GM23338 (cell line): ENCODE results near the gene MKX. TPM values are rescaled to one million over a fixed set of nuclear protein-coding genes. Genes with fewer than 3 reads are reported as not detected.

ENCODE experiments used
- ATAC-seq: fragments of 200-7000 bp; cut with Tn5 transposase; 3 replicates; pipeline ENCODE4 v1.9.1; 2020
- DNase-seq: peaks from one replicate; pipeline ENCODE4 v3.0.0-alpha.2; 2015; ENCODE audit warnings: low spot score
- H2AFZ ChIP-seq: fragments of 200-600 bp; sonication (generic); 2 replicates; pipeline ENCODE4 v1.8.0; 2016; ENCODE audit warnings: antibody characterized with exemption, mild to moderate bottlenecking, moderate library complexity
- H3F3A ChIP-seq: fragments of 200-600 bp; sonication (generic); replicated peaks from 2 replicates; pipeline ENCODE4 v1.8.0; 2017; ENCODE audit warnings: antibody characterized with exemption, mixed run types, low read depth
- H3K27ac ChIP-seq: fragments of 200-600 bp; sonication (generic); 2 replicates; pipeline ENCODE4 v1.6.1; 2016; ENCODE audit warnings: low read depth
- H3K27me3 ChIP-seq: fragments of 200-600 bp; sonication (generic); 2 replicates; pipeline ENCODE4 v1.8.0; 2016; ENCODE audit warnings: mild to moderate bottlenecking, mixed run types, moderate library complexity; ENCODE audit not compliant: insufficient read depth
- H3K36me3 ChIP-seq: fragments of 200-600 bp; sonication (generic); 2 replicates; pipeline ENCODE4 v1.8.0; 2016; ENCODE audit warnings: mild to moderate bottlenecking; ENCODE audit not compliant: insufficient read depth
- H3K4me1 ChIP-seq: fragments of 200-600 bp; sonication (generic); 2 replicates; pipeline ENCODE4 v1.8.0; 2016; ENCODE audit warnings: mild to moderate bottlenecking, moderate library complexity; ENCODE audit not compliant: insufficient read depth
- H3K4me2 ChIP-seq: fragments of 200-600 bp; sonication (generic); 2 replicates; pipeline ENCODE4 v1.7.1; 2017; ENCODE audit warnings: mixed run types
- H3K4me3 ChIP-seq: fragments of 200-600 bp; sonication (generic); 2 replicates; pipeline ENCODE4 v1.6.1; 2016; ENCODE audit warnings: mixed run types
- H3K79me2 ChIP-seq: fragments of 200-600 bp; sonication (generic); replicated peaks from 2 replicates; pipeline ENCODE4 v1.8.0; 2017; ENCODE audit warnings: mild to moderate bottlenecking; ENCODE audit not compliant: insufficient read depth
- H3K9me2 ChIP-seq: fragments of 200-600 bp; sonication (generic); 2 replicates; pipeline ENCODE4 v1.8.0; 2017; ENCODE audit not compliant: insufficient read depth
- H4K20me1 ChIP-seq: fragments of 200-600 bp; sonication (generic); replicated peaks from 2 replicates; pipeline ENCODE4 v1.8.0; 2017; ENCODE audit warnings: mild to moderate bottlenecking; ENCODE audit not compliant: insufficient read depth
- H3K27ac Mint-ChIP-seq: 2 replicates; pipeline ENCODE4 v1.8.0; 2020; ENCODE audit warnings: inconsistent platforms, mild to moderate bottlenecking, moderate library complexity, mixed read lengths
- H3K27me3 Mint-ChIP-seq: 3 replicates; pipeline ENCODE4 v1.8.0; 2022; ENCODE audit warnings: low read depth, mild to moderate bottlenecking, moderate library complexity, mixed read lengths, inconsistent platforms; ENCODE audit not compliant: insufficient read depth, poor library complexity
- H3K36me3 Mint-ChIP-seq: 3 replicates; pipeline ENCODE4 v1.8.0; 2021; ENCODE audit warnings: low read depth, mild to moderate bottlenecking, inconsistent platforms, moderate library complexity, mixed read lengths
- H3K4me1 Mint-ChIP-seq: 3 replicates; pipeline ENCODE4 v1.8.0; 2020; ENCODE audit warnings: mild to moderate bottlenecking, inconsistent platforms, mixed read lengths
- H3K4me3 Mint-ChIP-seq: 3 replicates; pipeline ENCODE4 v1.8.0; 2021; ENCODE audit warnings: moderate library complexity, mild to moderate bottlenecking, inconsistent platforms, mixed read lengths
- H3K9me3 Mint-ChIP-seq: 3 replicates; pipeline ENCODE4 v1.8.0; 2020; ENCODE audit warnings: moderate library complexity, mild to moderate bottlenecking, inconsistent platforms, mixed read lengths
- CREB1 ChIP-seq: fragments of 250-450 bp; sonication (Bioruptor Pico); IDR thresholded peaks from 2 replicates; pipeline ENCODE4 v1.5.0; 2020; ENCODE audit warnings: low read depth, mild to moderate bottlenecking, moderate library complexity
- CTCF ChIP-seq, 2 experiments: fragments of 200-600 bp in 1 of 2; sonication (generic) in 1 of 2; conservative IDR thresholded peaks; 2 replicates each; pipeline versions ENCODE4 v1.5.1 to v1.6.1; 2016 to 2017; ENCODE audit warnings: antibody characterized with exemption in 2 of 2, low read depth in 2 of 2, mild to moderate bottlenecking in 2 of 2, moderate library complexity in 1 of 2
- ETS1 ChIP-seq: IDR thresholded peaks from 2 replicates; pipeline ENCODE4 v1.6.1; 2016; ENCODE audit warnings: antibody characterized with exemption
- EZH2 ChIP-seq: fragments of 200-600 bp; sonication (generic); IDR thresholded peaks from one replicate; pipeline ENCODE4 v1.8.0; 2017; ENCODE audit warnings: antibody characterized with exemption, mild to moderate bottlenecking, low read depth; ENCODE audit not compliant: unreplicated experiment
- EZH2phosphoT487 ChIP-seq: fragments of 200-600 bp; sonication (generic); IDR thresholded peaks from one replicate; pipeline ENCODE4 v1.8.1; 2018; ENCODE audit warnings: antibody characterized with exemption; ENCODE audit not compliant: unreplicated experiment
- NANOG ChIP-seq: IDR thresholded peaks from 2 replicates; pipeline ENCODE4 v1.6.1; 2016; ENCODE audit warnings: antibody characterized with exemption, borderline replicate concordance
- STAT1 ChIP-seq: IDR thresholded peaks from one replicate; pipeline ENCODE4 v1.6.1; 2016; ENCODE audit warnings: antibody characterized with exemption; ENCODE audit not compliant: unreplicated experiment
- ZNF331 ChIP-seq: fragments of 250-450 bp; sonication (Bioruptor Pico); IDR thresholded peaks from 2 replicates; pipeline ENCODE4 v1.5.0; 2020; ENCODE audit warnings: low read depth, mild to moderate bottlenecking, moderate library complexity
- ZNF462 ChIP-seq: fragments of 250-450 bp; sonication (Bioruptor Pico); IDR thresholded peaks from 2 replicates; pipeline ENCODE4 v1.5.0; 2020; ENCODE audit warnings: mild to moderate bottlenecking, moderate library complexity
- polyA plus RNA-seq: library from polyadenylated mRNA; unstranded; fragments of >200 nt; fragmentation: Nextera tagmentation; extraction: Ambion mirVana; gene quantifications from 2 replicates; pipeline ENCODE4 v1.2.1, GENCODE V29; 2016
- total RNA-seq: library from RNA; depleted of rRNA; stranded (reverse); fragments of >200 nt; shearing (Covaris generic); gene quantifications from 2 replicates; pipeline ENCODE4 v1.2.3, GENCODE V29; 2014

MKX gene
- total and polyA plus RNA-seq, 2 experiments from 2014 or later, result 0.66 to 0.97 TPM

GRCh38 chr10:27678166-27678565 is 67.5 kb downstream of the MKX start (continued):
- no peak for TF ChIP-seq ZNF462 (CRISPR knock-in tag)
- no peak for TF ChIP-seq ZNF331

- H3K9me3 Mint-ChIP-seq, result no peaks in the 10 kb centered on the region
- Histone ChIP-seq H3K4me3 (no peak overlapping the region), H3F3A (no peaks in the 10 kb centered on the region), H3K27ac (no peak overlapping the region), H3K9me2 (no peaks in the 10 kb centered on the region), H3K27me3 (no peaks in the 10 kb centered on the region), H4K20me1 (no peaks in the 10 kb centered on the region), H3K4me2 (no peak overlapping the region), H3K36me3 (no peaks in the 10 kb centered on the region), H3K4me1 (no peaks in the 10 kb centered on the region), H3K79me2 (no peaks in the 10 kb centered on the region), H2AFZ (no peak overlapping the region)
- no peak for TF ChIP-seq ZNF331
- TF ChIP-seq CREB1 (CRISPR knock-in tag), result no peak
- ATAC-seq (no peak), DNase-seq (no peak)
- H3K4me1 Mint-ChIP-seq, result peaks cover 3% of the 10 kb centered on the region; the same call in 1 of the 3 replicates
- no peaks in the 10 kb centered on the region for H3K27me3 Mint-ChIP-seq
- no peak overlapping the region for H3K4me3 Mint-ChIP-seq
- H3K36me3 Mint-ChIP-seq, result no peaks in the 10 kb centered on the region
- H3K27ac Mint-ChIP-seq, result no peak overlapping the region
Observed at GRCh38 chr10:27673065-27673464, 72.6 kb downstream of the MKX start.

- DNase-seq (no peak), ATAC-seq (no peak)
- no peaks in the 10 kb centered on the region for H3K9me3 Mint-ChIP-seq
- no peaks in the 10 kb centered on the region for H3K79me2 ChIP-seq
- H3K4me1 ChIP-seq, result no peaks in the 10 kb centered on the region
- no peaks in the 10 kb centered on the region for H3F3A ChIP-seq
- no peaks in the 10 kb centered on the region for H3K9me2 ChIP-seq
- no peaks in the 10 kb centered on the region for H3K36me3 Mint-ChIP-seq
- no peaks in the 10 kb centered on the region for H4K20me1 ChIP-seq
- no peaks in the 10 kb centered on the region for H3K27me3 Mint-ChIP-seq
- H3K27me3 ChIP-seq, result no peaks in the 10 kb centered on the region
- H3K4me1 Mint-ChIP-seq, result no peaks in the 10 kb centered on the region
- H3K4me2 ChIP-seq, result no peak overlapping the region
- no peak for TF ChIP-seq EZH2
- no peak for TF ChIP-seq NANOG
- no peak for TF ChIP-seq CTCF (conservative IDR thresholded peaks at IDR 0.05; ENCODE audit: low read depth in 2 of 2)
- no peak for TF ChIP-seq EZH2phosphoT487
- TF ChIP-seq STAT1, result no peak
- TF ChIP-seq ETS1, result no peak
- no peak overlapping the region for H3K4me3 Mint-ChIP-seq
- H2AFZ ChIP-seq, result no peak overlapping the region
- H3K4me3 ChIP-seq, result no peak overlapping the region
- no peak overlapping the region for H3K27ac ChIP-seq
- no peaks in the 10 kb centered on the region for H3K36me3 ChIP-seq
- H3K27ac Mint-ChIP-seq, result no peak overlapping the region
Observed at GRCh38 chr10:27671821-27672220, 73.8 kb downstream of the MKX start.
